Activated CD4-positive, alpha-beta T cell treated with anti-CD3 and anti-CD28 coated beads, Interleukin-2, Interleukin-4, amounts not matched to agents 100 ng/mL and 50 ng/mL, durations not matched to agents 16 hours and 8 hours (primary cell): ENCODE results near the gene NEU2.
"Not testable (repeated sequence)": the region's sequence is repeated elsewhere in the genome, so short reads cannot be mapped to it uniquely, and the experiment has no call there.

Experiments used
- DNase-seq: peaks from one replicate; pipeline ENCODE4 v3.0.0-alpha.2; 2020; ENCODE audit warnings: low spot score

Gene NEU2

GRCh38 chr2:233035426-233036161 is 3.1 kb downstream of the NEU2 start:
- no peak for DNase-seq

DNA sequence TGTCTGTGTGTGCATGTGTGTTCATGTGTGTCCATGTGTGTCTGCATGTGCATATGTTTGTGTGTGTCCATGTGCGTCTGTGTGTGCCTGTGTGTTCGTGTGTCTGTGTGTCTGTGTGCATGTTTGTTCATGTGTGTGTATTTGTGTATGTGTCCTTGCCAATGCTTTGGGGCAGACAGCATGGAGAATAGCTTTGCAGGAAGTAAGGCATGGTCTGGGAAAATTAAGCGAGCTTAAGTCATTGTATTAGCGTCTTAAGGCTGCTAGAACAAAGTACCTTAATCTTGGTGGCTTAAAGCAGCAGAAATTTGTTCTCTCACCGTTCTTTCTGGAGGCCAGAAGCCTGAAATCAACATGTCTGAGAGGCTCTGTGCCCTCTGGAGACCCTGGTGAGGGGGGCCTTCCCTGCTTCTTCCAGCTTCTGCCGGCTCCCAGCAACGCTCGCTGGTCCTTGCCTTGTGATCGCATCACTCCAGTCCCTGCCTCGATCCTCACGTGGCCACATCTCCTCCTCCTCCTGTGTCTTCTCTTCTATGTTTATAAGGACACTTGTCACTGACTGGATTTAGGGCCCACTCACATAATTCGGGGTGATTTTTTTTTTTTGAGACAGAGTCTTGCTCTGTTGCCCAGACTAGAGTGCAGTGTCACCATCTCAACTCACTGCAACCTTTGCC is 3.8 kb downstream of the NEU2 start:
- no peak for DNase-seq

DNA sequence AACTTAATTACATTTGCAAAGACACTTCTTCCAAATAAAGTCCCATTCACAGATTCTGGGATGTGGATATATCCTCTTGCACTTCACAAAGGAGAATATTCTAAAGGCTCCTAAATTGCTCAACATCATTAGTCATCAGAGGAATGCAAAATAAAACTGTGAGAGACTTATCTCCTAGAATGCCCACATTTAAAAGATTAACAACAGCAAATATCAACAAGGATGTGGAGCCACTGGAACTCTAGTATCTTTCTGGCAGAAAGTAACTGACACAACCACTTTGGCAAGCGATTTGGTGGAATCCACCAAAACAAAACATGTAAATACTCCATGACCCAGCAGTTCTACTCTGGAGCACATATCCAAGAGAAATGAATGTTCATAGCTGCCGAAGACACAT is 4.6 kb downstream of the NEU2 start:
- DNase-seq, result no peak

- no peak for DNase-seq
Measured at GRCh38 chr2:233039212-233039845, 6.9 kb downstream of the NEU2 start.

- DNase-seq, result no peak
Measured at GRCh38 chr2:233039846-233040530, 7.5 kb downstream of the NEU2 start.

GRCh38 chr2:233040571-233040970 is 8.1 kb downstream of the NEU2 start:
- DNase-seq, result no peak

DNA sequence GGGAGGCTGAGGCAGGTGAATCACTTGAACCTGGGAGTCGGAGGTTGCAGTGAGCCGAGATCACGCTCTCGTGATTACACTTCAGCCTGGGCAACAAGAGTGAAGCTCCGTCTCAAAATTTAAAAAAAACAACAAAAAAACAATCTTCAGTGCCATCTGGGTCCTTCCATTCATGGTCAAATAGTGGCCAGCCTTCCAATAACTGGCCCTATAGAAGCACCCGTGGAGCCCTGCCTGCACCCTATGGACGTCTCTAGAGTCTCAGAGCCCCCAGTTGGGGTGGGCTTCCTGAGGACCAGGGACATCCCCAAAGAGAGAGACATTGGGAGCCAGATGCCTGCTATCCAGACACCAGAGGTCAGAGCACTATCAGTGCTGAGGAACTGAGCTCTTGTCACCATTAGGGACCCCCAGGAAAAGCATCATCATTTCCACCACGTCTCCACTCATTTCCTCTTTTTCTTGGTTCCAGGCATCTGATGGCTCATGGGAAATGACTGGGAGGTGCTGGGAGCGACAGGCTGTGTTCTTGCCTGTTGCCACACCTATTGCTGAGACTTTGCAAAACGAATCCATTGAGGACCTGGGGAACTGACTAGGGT is 9.4 kb downstream of the NEU2 start:
- DNase-seq, result no peak

- no peak for DNase-seq
Measured at GRCh38 chr2:233042549-233042948, 10.1 kb downstream of the NEU2 start.

DNA sequence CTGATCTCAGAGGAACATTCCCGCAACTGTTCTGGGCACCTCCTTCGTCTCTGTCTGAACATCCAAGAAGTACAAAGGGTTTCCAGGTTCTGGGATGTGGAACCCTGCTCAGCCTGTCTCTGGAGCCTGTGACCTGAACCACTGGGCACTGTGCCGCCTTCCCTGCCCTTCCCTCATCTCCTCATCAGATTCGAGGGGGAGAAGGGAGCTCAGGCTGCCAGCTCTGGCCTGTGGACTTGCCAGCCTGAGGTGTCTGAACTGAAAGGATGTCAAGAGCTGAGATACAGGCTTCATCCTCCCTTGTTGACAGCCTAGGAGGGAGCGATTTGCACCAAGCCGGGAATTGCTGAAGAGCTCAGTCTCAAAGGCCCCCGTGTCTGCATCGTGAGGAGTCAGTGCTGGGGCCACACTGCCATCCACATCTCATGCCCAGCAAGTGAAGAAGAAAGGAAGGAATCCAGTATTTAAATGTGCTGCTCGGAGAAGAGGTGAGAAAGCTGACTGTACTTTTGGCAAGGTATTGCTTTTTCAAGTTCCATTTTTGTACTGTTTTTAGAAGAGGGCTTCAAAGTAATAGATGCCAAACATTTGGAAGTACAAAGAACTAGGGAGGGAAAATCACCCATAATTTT is 12.6 kb downstream of the NEU2 start:
- no peak for DNase-seq

GRCh38 chr2:233047206-233047605 is 14.7 kb downstream of the NEU2 start:
- DNase-seq, result no peak

DNA sequence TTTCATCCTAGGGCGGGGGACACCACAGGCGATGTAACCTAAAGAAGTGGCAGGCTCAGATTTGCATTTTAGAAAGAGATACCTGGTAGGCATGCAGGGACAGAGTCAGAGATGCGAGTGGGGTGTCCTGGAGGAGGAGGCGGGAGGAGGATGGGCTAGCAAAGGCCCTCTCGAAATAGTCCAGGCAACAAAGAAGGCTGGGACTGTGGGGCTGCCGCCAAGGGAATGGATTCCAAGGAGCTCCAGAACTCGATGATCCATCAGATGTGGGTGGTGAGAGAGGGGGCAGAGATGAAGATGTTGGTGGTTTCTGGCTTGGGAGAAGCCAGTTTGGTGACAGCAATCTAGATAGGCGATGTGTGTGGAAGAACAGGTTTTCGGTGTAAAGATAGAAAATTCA is 15.2 kb downstream of the NEU2 start:
- no peak for DNase-seq

DNA sequence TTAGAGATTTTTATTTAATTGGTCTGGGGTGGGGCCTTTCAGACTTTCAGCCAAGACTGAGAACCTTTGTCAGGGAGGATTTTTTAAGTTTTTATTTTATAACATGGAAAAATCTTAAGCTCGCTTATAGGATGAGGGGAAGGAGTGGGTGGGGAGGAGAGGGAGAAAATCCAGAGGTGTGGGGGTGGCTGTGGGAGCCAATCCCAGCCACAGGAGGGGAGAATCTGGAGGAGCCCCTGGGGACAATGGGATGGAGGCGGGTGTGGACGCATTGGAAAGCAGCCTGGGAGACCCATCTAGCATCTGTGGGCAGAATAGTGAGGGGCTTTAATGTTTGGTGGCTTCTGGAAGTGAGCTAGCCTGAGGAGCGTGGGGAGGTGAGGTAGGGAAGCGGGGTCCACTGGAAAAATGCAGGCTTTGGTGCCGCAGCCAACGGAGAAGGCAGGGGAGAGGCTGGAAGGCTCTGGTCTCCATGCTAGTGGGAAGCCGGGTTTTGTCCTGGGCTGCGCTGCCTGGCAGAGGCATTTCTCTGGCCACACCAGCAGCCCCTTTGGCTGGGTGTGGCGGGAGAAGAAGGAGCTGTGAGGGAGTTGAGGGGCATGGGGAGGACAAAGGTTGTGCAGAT is 16.2 kb downstream of the NEU2 start:
- no peak for DNase-seq

GRCh38 chr2:233049194-233049761 is 16.8 kb downstream of the NEU2 start:
- no peak for DNase-seq

- no peak for DNase-seq
Measured at GRCh38 chr2:233051241-233052149, 19.0 kb downstream of the NEU2 start.

GRCh38 chr2:233052517-233052916 is 20.0 kb downstream of the NEU2 start:
- not testable (repeated sequence) for DNase-seq

- peak; percentile 72 for DNase-seq
Measured at GRCh38 chr2:233053928-233054784, 21.7 kb downstream of the NEU2 start.

DNA sequence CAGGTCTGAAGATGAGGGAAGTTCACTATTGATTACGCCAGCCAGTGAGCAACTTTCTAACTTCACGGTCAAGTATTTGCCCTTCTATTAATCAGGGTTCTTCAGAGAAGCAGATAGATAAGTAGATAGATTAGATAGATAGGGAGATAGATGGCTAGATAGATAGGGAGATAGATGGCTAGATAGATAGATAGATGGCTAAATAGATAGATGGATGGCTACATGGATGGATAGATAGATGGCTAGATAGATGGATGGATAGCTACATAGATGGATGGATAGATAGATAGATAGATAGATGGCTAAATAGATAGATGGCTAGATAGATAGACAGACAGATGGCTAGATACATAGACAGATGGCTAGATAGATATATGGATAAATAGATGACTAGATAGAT is 22.9 kb downstream of the NEU2 start:
- no peak for DNase-seq

DNA sequence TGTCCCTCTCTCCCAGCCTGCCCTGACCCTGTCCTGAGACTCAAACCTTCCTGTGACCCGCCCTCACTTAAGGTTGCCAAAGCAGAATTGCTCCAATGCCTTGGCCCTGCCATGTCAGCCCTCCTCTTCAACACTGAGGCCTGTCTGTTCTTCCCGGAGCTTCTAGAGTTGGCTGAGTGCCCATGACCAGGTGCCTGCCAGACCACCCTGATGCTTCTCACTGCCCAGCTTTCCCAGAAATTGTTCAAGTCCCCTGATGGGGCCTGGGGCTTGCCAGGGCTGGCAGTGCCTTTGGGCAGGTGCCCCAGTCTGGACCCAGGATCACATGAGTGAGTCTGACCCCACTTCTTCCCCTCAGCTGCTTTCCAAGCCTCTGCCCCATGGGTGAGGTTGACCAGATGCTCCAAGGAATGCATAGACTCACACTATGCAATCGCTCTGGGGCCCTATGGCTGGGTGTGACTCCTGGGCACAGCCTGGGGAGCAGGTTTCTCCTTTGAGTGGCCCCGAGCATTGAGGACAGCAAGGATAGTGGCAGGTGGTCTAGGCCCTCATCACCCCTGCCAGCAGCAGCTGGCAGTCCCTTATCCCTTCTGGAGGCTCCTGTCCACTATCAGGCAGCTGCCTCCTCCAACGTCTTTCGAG is 24.6 kb downstream of the NEU2 start:
- DNase-seq, result no peak
